Parathyroid adenoma (tissue), 2 donors: Measurements from ENCODE around the gene RAD21L1.

Experiments
- H2AFZ ChIP-seq: fragments of 300-600 bp; sonication (generic); one replicate; pipeline ENCODE4 v1.7.0; 2017; ENCODE audit warnings: antibody characterized with exemption, mild to moderate bottlenecking
- H3K27ac ChIP-seq: fragments of 300-600 bp; sonication (generic); one replicate; pipeline ENCODE4 v1.7.0; 2017
- H3K27me3 ChIP-seq: fragments of 300-600 bp; sonication (generic); one replicate; pipeline ENCODE4 v1.7.0; 2017; ENCODE audit warnings: low read length; ENCODE audit not compliant: control insufficient read depth, insufficient read depth
- H3K36me3 ChIP-seq: fragments of 300-600 bp; sonication (generic); one replicate; pipeline ENCODE4 v1.7.0; 2017; ENCODE audit warnings: low read length; ENCODE audit not compliant: control insufficient read depth, insufficient read depth
- H3K4me1 ChIP-seq: fragments of 300-600 bp; sonication (generic); one replicate; pipeline ENCODE4 v1.7.0; 2017; ENCODE audit warnings: control low read depth
- H3K4me2 ChIP-seq: fragments of 300-600 bp; sonication (generic); one replicate; pipeline ENCODE4 v1.7.0; 2017; ENCODE audit warnings: low read length
- H3K4me3 ChIP-seq: fragments of 300-600 bp; sonication (generic); one replicate; pipeline ENCODE4 v1.7.0; 2017; ENCODE audit warnings: low read depth, low read length
- H3K79me2 ChIP-seq: fragments of 300-600 bp; sonication (generic); one replicate; pipeline ENCODE4 v1.7.0; 2017; ENCODE audit warnings: control low read depth
- H3K9ac ChIP-seq: fragments of 300-600 bp; sonication (generic); one replicate; pipeline ENCODE4 v1.7.0; 2017; ENCODE audit warnings: mild to moderate bottlenecking
- H3K9me3 ChIP-seq: fragments of 300-600 bp; sonication (generic); one replicate; pipeline ENCODE4 v1.7.0; 2017; ENCODE audit warnings: low read length; ENCODE audit not compliant: control insufficient read depth
- TF ChIP-seq, protein P1 (sequence below): fragments of 300-600 bp; sonication (generic); IDR thresholded peaks from one replicate; pipeline ENCODE4 v1.7.0; 2017; ENCODE audit warnings: antibody characterized with exemption, mild to moderate bottlenecking
- donor health status: primary hyperparathyroidism.

Gene RAD21L1

DNA sequence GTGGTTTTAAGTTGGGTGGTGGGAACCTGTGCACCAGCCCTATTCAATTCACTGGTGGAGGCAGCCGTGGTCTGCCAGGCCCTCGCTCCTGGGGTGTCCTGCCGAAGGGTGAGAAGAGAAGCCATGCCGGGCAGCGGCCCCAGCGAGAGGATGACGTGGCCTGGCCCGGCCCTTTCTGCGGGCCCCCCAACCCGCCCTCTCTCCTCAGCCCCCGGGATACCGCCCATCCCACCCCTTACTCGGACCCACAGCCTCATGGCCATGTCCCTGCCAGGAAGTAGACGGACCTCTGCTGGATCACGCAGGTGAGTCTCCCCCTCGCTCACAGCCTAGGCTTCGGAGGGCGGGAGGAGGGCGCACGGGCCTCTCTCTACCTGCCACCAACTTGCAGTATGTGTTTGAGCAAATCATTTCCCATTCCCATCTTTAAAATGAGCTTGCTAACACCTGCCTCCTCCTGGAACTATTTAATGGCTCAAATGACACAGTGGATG is 70.3 kb downstream of the RAD21L1 start:
- no peak overlapping the region for H3K27ac ChIP-seq
- peaks cover 3% of the 10 kb centered on the region for H3K4me1 ChIP-seq
- TF ChIP-seq, protein P1, sequence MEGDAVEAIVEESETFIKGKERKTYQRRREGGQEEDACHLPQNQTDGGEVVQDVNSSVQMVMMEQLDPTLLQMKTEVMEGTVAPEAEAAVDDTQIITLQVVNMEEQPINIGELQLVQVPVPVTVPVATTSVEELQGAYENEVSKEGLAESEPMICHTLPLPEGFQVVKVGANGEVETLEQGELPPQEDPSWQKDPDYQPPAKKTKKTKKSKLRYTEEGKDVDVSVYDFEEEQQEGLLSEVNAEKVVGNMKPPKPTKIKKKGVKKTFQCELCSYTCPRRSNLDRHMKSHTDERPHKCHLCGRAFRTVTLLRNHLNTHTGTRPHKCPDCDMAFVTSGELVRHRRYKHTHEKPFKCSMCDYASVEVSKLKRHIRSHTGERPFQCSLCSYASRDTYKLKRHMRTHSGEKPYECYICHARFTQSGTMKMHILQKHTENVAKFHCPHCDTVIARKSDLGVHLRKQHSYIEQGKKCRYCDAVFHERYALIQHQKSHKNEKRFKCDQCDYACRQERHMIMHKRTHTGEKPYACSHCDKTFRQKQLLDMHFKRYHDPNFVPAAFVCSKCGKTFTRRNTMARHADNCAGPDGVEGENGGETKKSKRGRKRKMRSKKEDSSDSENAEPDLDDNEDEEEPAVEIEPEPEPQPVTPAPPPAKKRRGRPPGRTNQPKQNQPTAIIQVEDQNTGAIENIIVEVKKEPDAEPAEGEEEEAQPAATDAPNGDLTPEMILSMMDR: no peak
- no peaks in the 10 kb centered on the region for H3K9me3 ChIP-seq
- H3K4me3 ChIP-seq: no peak overlapping the region
- H3K79me2 ChIP-seq: peaks cover 13% of the 10 kb centered on the region
- no peak overlapping the region for H2AFZ ChIP-seq
- H3K36me3 ChIP-seq: no peaks in the 10 kb centered on the region
- no peaks in the 10 kb centered on the region for H3K27me3 ChIP-seq
- no peak overlapping the region for H3K9ac ChIP-seq
- no peak overlapping the region for H3K4me2 ChIP-seq

GRCh38 chr20:1296922-1297321 is 71.1 kb downstream of the RAD21L1 start:
- Histone ChIP-seq H3K4me2 (no peak overlapping the region), H3K9ac (no peak overlapping the region), H3K36me3 (no peaks in the 10 kb centered on the region), H2AFZ (no peak overlapping the region), H3K27ac (no peak overlapping the region), H3K9me3 (no peaks in the 10 kb centered on the region), H3K4me1 (no peaks in the 10 kb centered on the region), H3K27me3 (no peaks in the 10 kb centered on the region), H3K79me2 (peaks cover 13% of the 10 kb centered on the region), H3K4me3 (no peak overlapping the region)
- TF ChIP-seq, protein P1: no peak

- Histone ChIP-seq H3K9me3 (no peaks in the 10 kb centered on the region), H2AFZ (no peak overlapping the region), H3K79me2 (peaks cover 13% of the 10 kb centered on the region), H3K36me3 (no peaks in the 10 kb centered on the region), H3K4me1 (no peaks in the 10 kb centered on the region), H3K27ac (no peak overlapping the region), H3K4me3 (no peak overlapping the region), H3K27me3 (no peaks in the 10 kb centered on the region), H3K9ac (no peak overlapping the region), H3K4me2 (no peak overlapping the region)
- TF ChIP-seq, protein P1: no peak
These were observed 71.6 kb downstream of the RAD21L1 start for GRCh38 chr20:1297486-1297885.

GRCh38 chr20:1298166-1298565 is 72.3 kb downstream of the RAD21L1 start:
- TF ChIP-seq, protein P1: no peak
- no peak overlapping the region for H3K27ac ChIP-seq

DNA sequence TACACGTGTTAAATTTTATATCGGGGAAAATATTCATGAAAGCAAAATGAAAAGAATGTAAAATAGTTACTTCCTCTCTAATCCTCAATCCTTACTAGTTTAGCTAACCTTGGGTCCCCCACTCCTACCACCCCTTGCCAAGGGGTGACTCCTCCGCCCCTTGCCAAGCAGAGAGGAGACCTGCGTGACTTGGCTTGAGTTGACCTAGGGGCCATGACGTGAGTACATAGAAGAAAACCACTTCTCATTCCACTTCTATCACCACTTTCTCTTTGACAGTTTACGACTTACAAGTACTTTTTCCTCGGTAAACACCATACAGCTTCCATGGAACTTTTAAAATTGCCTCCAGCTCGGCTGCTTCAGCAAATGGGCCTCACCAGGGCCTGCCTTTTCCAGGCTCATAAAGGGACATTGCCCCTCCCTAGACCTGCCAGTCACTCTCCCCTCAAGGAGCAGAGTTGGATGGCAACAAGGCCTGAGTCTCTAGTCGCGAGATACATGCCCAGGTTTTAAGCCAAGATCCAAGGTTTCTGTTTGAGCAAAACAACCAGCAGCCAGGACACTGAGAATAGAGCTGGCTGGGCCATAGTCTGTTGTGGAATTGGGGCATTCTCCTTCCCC is 73.2 kb downstream of the RAD21L1 start:
- Histone ChIP-seq H3K27me3 (no peaks in the 10 kb centered on the region), H3K36me3 (no peaks in the 10 kb centered on the region), H3K9ac (no peak overlapping the region), H3K4me1 (no peaks in the 10 kb centered on the region), H3K4me3 (no peak overlapping the region), H3K9me3 (no peaks in the 10 kb centered on the region), H3K79me2 (peaks cover 3% of the 10 kb centered on the region), H2AFZ (no peak overlapping the region), H3K27ac (no peak overlapping the region), H3K4me2 (no peak overlapping the region)
- TF ChIP-seq, protein P1: no peak

More at GRCh38 chr20:1298166-1298565, 72.3 kb downstream of the RAD21L1 start:
- Histone ChIP-seq H3K36me3 (no peaks in the 10 kb centered on the region), H3K79me2 (peaks cover 10% of the 10 kb centered on the region), H3K4me1 (no peaks in the 10 kb centered on the region), H3K27me3 (no peaks in the 10 kb centered on the region), H3K4me2 (no peak overlapping the region), H3K4me3 (no peak overlapping the region), H3K9me3 (no peaks in the 10 kb centered on the region), H2AFZ (no peak overlapping the region), H3K9ac (no peak overlapping the region)
